Hypothalamus (tissue), 51 donors: Measurements from ENCODE around the gene ADD1.
A peak's percentile ranks its signal among the peaks of the same experiment; 100 is the strongest.

Experiments used
- DNase-seq, 51 donors: peaks; one replicate each; lab custom pipeline; 2025; lab: John Stamatoyannopoulos, UW

Gene ADD1

GRCh38 chr4:2832981-2833670 lies 10.5 kb upstream of the ADD1 start:
- no peak for DNase-seq

- DNase-seq, result no peak
Measured at GRCh38 chr4:2833671-2834000, 10.0 kb upstream of the ADD1 start.

- DNase-seq, result no peak
Measured at GRCh38 chr4:2834001-2834921, 9.4 kb upstream of the ADD1 start.

GRCh38 chr4:2835978-2836377 lies 7.7 kb upstream of the ADD1 start:
- DNase-seq, result no peak

GRCh38 chr4:2836391-2836859 lies 7.2 kb upstream of the ADD1 start:
- DNase-seq, result no peak

GRCh38 chr4:2837110-2837903 lies 6.3 kb upstream of the ADD1 start:
- no peak for DNase-seq

- peak in 12 of 51 donors; percentile 9 to 50 (median 30) for DNase-seq
Measured at GRCh38 chr4:2837904-2838496, 5.6 kb upstream of the ADD1 start.

GRCh38 chr4:2839060-2839459 lies 4.6 kb upstream of the ADD1 start:
- no peak for DNase-seq

GRCh38 chr4:2842687-2843262 lies 869 bp upstream of the ADD1 start:
- peak in 5 of 51 donors; percentile 20 to 78 (median 32) for DNase-seq

- peak in 14 of 51 donors; percentile 23 to 73 (median 55) for DNase-seq
Measured at GRCh38 chr4:2843941-2844584, 419 bp downstream of the ADD1 start.

GRCh38 chr4:2846172-2846571 lies 2.5 kb downstream of the ADD1 start:
- DNase-seq, result no peak

- no peak for DNase-seq
Measured at GRCh38 chr4:2847302-2847871, 3.7 kb downstream of the ADD1 start.

- no peak for DNase-seq
Measured at GRCh38 chr4:2848449-2848848, 4.8 kb downstream of the ADD1 start.

- no peak for DNase-seq
Measured at GRCh38 chr4:2849267-2850152, 5.9 kb downstream of the ADD1 start.

GRCh38 chr4:2850966-2851798 lies 7.5 kb downstream of the ADD1 start:
- no peak for DNase-seq

- no peak for DNase-seq
Measured at GRCh38 chr4:2852481-2852921, 8.9 kb downstream of the ADD1 start.

GRCh38 chr4:2855584-2855983 lies 11.9 kb downstream of the ADD1 start:
- DNase-seq, result no peak
